Measurements from ENCODE around the gene PSMC3. TPM values are rescaled to one million over a fixed set of nuclear protein-coding genes. Genes with fewer than 3 reads are reported as not detected.

Gene PSMC3
- total RNA-seq, 1 experiment from 2014 or later: 165 TPM

DNA sequence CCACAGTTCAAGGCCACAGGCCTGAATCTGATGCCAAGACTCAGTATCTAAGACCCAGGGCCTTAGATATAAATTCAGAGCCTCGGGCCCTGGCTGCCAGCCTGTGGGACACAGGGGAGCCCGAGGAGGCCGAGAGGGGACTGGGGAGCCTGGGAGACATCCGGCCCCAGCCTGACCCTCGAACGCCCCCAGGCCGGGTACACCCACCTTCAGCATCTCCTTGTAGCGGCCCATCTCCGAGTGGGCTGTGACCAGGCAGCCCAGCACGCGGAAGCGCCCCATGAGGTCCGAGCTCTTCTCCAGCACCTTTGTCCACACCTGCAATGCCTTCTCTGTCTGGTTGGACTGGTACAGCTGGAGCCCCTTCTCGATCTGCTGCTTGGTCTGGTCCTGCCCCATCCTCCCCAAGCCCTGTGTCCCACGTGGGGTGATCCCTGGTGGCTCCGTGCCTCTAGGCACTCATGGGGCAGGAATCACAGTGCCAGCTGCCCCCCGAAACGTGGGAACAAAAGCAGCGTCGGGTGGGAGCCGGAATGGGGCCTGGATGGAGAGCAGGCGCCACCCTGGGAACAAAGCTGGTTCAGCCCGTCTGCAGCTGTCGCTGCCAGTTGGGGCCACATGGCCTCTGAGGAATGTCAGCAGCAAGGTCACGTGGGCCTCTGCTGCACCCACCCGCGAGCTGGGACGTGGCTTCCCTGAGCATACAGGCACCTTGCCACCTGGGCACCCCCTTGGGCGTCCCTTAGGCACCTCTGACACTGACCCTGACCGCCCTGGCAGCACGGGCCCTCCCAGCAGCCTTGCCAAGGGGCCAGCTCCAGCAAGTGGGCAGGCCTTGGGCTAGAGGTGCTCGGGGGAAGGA is 22.6 kb upstream of the PSMC3 start, which contains the start of gene RAPSN:
TSS of gene RAPSN (minus strand) at position 571 of the 862 bp plus-strand sequence. CDS start at position 399, 172 bp downstream.
- Histone ChIP-seq H3K4me3 (no peak within 1 kb of the TSS), H3K36me3 (peaks cover 5% of the 10 kb centered on the region; the same call in 1 of the 2 replicates), H3K9me3 (0 out of 2 replicates have a peak, but pooled peaks cover 2% of the 10 kb centered on the region), H3K27me3 (no peaks in the 10 kb centered on the region)
- no peak for DNase-seq

DNA sequence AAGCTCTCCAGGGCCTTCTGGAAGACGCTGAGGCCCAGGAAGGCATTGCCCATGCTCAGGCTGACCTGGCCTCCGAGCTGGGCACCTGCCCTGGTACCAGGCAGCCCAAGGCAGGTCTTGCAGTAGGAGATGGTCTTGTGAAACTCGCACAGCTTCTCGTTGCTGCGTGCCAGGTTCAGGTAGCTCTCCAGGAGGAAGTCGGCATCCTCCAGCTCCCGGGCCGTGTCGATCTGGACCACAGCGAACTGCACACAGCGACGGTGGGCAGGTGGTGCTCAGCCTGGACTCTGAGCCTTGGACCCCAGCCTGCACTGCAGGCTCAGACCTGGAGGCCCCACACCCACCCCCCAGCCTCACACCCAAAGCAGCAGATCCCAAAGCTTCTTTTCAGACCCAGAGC is 21.7 kb upstream of the PSMC3 start:
- no peaks in the 10 kb centered on the region for H3K36me3 ChIP-seq
- no peaks in the 10 kb centered on the region for H3K27me3 ChIP-seq
- no peak for DNase-seq
- H3K9me3 ChIP-seq: no peaks in the 10 kb centered on the region
- no peak overlapping the region for H3K4me3 ChIP-seq

DNA sequence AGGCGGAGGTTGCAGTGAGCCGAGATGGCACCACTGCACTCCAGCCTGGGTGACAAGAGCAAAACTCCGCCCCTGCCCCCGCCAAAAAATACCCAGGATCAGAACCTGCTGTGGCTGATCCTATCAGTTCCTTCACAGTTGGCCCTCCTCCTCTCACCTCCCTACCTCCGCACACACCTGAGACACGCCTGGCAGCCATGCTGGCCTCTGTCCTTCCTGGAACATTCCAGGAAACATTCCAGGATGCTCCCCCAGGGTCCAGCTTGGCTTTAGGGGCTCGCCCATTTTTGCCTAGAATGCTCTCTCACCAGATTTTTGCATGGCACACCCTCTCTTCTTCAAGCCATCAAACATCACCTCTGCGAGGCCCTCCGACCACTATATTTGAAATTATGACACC is 20.6 kb upstream of the PSMC3 start:
- Histone ChIP-seq H3K27me3 (no peaks in the 10 kb centered on the region), H3K4me3 (no peak overlapping the region), H3K9me3 (no peaks in the 10 kb centered on the region), H3K36me3 (no peaks in the 10 kb centered on the region)
- DNase-seq: no peak

DNA sequence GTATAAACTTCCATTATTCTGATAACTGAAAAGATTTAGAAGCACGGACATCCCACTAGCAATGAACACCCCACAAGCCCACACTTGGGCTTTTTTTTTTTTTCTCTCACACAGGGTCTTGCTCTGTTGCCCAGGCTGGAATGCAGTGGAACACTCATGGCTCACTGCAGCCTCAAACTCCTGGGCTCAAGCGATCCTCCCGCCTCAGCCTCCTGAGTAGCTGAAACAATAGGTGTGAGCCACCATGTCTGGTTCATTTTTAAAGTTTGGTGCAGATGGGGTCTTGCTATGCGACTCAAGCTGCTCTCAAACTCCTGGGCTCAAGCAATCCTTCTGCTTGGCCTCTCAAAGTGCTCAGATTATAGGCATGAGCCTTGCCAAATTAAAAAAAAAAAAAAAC is 19.6 kb upstream of the PSMC3 start:
- H3K4me3 ChIP-seq: no peak overlapping the region

DNA sequence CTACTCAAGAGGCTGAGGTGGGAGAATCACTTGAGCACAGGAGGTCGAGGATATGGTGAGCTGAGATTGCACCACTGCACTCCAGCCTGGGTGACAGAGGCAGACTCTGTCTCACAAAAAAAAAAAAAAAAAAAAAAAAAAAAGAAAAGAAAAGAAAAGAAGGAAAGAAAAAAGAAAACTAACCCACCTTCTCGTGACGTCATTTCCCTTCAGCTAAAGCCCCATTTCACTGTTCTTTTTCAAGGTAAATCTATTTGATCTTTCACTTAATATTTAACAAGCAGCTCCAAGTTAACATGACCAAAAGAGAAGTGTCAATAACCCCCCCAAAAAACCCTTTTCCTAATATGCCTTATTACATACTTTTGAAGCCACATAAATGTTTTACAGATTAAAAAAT is 17.6 kb upstream of the PSMC3 start:
- Histone ChIP-seq H3K36me3 (no peaks in the 10 kb centered on the region), H3K27me3 (no peaks in the 10 kb centered on the region), H3K4me3 (no peak overlapping the region), H3K9me3 (no peaks in the 10 kb centered on the region)
- DNase-seq: no peak

More for the DNA sequence above, 19.6 kb upstream of the PSMC3 start:
- Histone ChIP-seq H3K36me3 (no peaks in the 10 kb centered on the region), H3K9me3 (no peaks in the 10 kb centered on the region), H3K27me3 (no peaks in the 10 kb centered on the region)
- DNase-seq: no peak

DNA sequence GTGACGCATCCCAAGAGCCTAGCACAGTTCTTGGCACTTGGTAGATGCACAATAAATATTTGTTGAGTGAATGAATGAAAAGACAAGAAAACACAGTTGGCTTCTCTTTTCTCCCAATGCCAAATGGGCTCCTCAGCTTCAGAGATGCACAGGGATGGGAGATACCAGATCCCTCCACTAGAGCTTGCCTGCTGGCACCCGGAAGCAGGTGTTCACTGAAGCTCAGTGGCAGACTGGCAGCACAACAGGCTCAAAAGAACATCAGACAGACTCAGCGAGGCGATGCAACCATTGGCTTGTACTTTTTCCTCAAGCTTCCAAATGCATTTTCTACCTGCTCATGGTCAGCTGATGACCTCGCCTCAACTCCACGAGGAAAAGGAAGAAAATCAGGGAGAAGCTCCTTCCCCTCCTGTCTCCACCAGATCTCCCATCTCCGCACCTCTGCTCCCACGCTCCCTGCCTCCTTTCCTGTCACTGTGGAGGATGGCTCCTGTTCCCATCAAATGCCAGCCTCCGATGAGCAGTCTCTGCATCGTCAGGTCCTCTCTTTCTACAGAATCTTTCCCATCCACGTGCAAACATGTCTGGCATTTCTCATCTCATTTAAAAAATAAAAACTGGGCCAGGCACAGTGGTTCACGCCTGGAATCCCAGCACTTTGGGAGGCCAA is 16.9 kb upstream of the PSMC3 start:
- no peaks in the 10 kb centered on the region for H3K9me3 ChIP-seq
- no peaks in the 10 kb centered on the region for H3K36me3 ChIP-seq
- H3K27me3 ChIP-seq: no peaks in the 10 kb centered on the region
- no peak overlapping the region for H3K4me3 ChIP-seq
- DNase-seq: no peak

DNA sequence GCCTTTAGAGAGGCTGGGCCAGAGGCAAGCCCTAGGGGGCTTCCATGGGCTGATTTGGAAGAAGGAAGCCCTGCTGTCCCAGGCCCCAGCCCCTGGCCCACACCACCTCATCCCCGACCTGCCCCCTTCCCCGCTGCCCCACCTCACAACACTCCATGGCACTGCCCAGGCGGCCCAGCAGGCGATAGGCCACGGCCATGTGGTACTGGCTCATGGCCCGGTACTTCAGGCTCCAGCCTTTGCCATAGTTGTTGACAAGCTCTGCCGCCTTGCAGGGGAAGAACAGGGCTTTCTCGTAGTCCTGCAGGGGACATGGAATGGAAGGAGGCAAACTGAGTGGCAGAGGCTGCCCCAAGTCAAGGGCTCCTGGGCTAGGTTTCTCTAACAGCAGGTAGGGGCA is 16.3 kb upstream of the PSMC3 start:
- Histone ChIP-seq H3K9me3 (no peaks in the 10 kb centered on the region), H3K4me3 (no peak overlapping the region), H3K36me3 (no peaks in the 10 kb centered on the region), H3K27me3 (no peaks in the 10 kb centered on the region)
- DNase-seq: no peak

DNA sequence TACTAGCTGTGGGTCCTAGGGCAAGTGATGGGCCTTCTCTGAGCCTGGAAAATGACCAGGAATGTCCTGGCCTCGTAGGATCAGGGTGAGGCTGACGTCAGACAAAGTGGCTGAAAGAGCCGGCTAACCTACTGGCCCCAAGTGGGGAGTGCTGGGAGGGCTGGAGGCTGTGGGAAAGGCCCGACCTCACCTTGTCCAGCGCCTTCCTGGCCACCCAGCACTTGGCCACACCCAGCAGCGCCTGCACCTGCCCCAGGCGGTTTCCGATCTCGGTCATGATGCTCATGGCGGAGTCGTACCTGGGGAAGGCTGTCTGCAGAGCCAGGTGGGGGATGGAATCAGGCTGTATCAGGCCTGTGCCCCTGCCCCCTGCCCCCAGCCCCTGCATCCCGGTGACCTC is 15.2 kb upstream of the PSMC3 start:
- no peak overlapping the region for H3K4me3 ChIP-seq
- no peak for DNase-seq
- H3K9me3 ChIP-seq: no peaks in the 10 kb centered on the region
- H3K36me3 ChIP-seq: no peaks in the 10 kb centered on the region
- H3K27me3 ChIP-seq: no peaks in the 10 kb centered on the region

DNA sequence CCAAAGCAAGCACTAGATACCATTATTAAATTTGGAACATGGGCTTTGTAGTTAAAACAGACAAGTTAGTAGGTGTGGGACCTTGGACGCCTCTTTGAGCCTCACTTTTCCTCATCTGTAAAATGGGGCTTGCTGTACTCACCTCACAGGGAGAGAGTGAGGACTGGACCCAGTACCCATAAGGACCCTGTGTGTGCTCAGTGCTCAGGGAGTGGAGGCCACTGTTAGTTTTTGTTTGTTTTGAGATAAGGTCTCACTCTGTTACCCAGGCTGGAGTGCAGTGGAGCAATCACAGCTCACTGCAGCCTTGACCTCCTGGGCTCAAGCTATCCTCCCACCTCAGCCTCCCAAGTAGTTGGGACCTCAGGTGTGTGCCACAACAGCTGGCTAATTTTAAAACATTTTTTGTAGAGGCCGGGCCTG is 13.8 kb upstream of the PSMC3 start:
- Histone ChIP-seq H3K27me3 (no peaks in the 10 kb centered on the region), H3K36me3 (no peaks in the 10 kb centered on the region), H3K9me3 (no peaks in the 10 kb centered on the region), H3K4me3 (no peak overlapping the region)
- no peak for DNase-seq

DNA sequence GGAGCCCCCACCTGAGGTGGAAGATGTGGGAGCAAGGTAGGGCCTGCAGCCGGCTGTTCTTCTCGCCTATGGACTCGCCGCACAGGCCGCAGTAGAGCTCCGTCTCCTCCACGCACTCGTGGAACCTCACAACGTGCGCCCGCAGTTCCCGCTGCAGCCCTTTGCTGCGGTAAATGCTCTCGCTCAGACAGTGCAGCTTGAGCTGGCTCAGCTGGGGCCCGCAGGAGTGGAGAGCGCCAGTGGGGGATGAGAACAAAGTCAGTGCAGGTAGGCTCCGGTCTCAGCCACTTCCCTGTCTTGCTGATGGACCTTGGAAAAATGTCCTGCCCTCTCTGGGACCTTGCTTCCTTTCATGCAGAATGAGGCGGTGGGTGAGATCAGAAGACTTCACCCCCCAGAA is 12.5 kb upstream of the PSMC3 start:
- Histone ChIP-seq H3K9me3 (no peaks in the 10 kb centered on the region), H3K4me3 (no peak overlapping the region), H3K27me3 (no peaks in the 10 kb centered on the region), H3K36me3 (no peaks in the 10 kb centered on the region)
- no peak for DNase-seq

DNA sequence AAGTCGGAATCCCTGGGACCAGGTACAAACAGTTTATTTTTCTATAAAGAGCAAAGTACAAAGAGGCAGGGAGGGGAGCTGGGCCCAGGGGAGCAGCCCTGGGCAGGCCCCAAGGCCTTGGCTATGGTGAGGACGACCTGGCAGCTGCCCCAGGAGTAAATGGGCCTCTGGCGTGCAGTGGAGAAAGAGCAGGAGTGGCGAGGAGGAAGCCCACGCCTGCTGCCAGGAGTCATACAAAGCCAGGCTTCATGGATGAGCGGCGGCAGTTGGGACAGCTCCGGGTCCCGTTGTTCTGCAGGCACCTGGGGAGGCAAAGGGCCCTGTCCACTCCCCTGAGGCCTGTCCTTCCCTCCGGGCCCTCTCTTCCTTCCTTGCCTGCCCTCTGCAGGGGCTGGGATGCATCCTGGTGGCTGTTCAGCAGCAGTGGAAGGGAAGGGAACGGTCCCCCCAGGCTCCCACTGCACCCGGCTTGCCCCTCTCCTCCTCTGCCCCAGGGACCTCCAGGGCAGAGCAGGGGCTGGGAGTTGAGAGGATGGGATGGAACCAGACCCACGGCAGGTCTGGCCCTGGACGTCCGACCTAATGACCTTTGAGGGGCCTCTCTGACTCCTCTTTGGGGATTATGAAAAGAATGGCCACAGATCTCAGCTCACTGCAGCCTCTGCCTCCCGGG is 11.6 kb upstream of the PSMC3 start:
- peak; percentile 61 for DNase-seq
- Histone ChIP-seq H3K9me3 (no peaks in the 10 kb centered on the region), H3K27me3 (no peaks in the 10 kb centered on the region), H3K36me3 (no peaks in the 10 kb centered on the region), H3K4me3 (no peak overlapping the region)

DNA sequence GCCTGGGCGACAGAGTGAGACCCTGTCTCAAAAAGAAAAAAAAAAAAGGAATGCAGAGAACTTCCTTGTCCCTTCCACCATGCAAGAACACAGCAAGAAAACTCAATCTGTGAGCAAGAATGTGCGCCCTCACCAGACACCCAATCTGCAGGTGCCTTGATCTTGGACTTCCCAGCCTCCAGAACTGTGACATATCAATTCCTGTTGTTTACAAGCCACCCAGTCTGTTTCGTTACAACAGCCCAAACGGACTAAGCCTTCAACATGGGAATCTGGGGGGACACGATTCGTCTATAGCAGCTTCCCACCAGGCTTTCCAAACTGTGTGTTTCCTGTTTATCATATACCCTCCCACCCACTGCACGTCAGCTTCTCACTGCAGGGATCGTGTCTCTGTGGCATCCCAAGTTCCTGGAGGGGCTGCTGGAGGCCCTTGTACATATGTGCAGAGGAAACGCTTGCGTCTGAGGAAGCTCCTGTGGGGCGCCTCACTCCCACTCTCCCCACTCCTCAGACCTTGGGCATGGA is 11.0 kb upstream of the PSMC3 start:
- no peaks in the 10 kb centered on the region for H3K9me3 ChIP-seq
- H3K36me3 ChIP-seq: no peaks in the 10 kb centered on the region
- DNase-seq: no peak
- H3K4me3 ChIP-seq: no peak overlapping the region
- no peaks in the 10 kb centered on the region for H3K27me3 ChIP-seq

DNA sequence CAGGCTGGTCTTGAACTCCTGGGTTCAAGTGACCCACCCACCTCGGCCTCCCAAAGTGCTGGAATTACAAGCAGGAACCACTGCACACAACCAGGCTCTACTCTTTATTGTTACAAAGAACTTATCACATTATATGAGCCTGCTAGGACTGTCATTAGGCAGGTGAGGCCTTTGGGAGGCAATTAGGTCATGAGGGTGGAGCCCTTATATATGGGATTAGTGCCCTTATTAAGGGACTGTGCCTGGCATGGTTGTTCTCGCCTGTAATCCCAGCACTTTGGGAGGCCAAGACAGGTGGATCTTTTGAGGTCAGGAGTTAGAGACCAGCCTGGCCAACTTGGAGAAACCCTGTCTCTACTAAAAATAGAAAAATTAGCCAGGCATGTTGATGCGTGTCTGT is 10.5 kb upstream of the PSMC3 start:
- Histone ChIP-seq H3K4me3 (no peak overlapping the region), H3K36me3 (no peaks in the 10 kb centered on the region), H3K27me3 (no peaks in the 10 kb centered on the region), H3K9me3 (no peaks in the 10 kb centered on the region)
- no peak for DNase-seq

DNA sequence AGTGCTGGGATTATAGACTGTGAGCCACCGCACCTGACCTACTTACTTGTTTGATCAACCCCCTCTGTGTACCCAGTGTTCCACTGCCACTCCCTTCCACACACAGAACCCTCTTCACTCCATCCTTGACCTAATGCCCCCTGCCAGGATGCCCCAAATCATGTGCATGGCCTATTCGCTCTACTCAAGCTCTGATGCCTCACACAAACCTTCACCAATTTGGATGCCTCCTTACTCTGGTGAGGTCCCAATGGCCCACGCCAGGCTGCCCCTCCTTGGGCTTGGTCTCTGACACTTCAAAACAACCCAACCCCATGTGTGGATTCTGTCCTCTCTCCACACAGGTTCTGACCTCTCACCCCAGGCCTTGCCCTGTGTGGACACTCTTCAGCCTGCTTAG is 9.4 kb upstream of the PSMC3 start:
- Histone ChIP-seq H3K36me3 (no peaks in the 10 kb centered on the region), H3K27me3 (no peaks in the 10 kb centered on the region), H3K9me3 (no peaks in the 10 kb centered on the region), H3K4me3 (no peak overlapping the region)
- no peak for DNase-seq

DNA sequence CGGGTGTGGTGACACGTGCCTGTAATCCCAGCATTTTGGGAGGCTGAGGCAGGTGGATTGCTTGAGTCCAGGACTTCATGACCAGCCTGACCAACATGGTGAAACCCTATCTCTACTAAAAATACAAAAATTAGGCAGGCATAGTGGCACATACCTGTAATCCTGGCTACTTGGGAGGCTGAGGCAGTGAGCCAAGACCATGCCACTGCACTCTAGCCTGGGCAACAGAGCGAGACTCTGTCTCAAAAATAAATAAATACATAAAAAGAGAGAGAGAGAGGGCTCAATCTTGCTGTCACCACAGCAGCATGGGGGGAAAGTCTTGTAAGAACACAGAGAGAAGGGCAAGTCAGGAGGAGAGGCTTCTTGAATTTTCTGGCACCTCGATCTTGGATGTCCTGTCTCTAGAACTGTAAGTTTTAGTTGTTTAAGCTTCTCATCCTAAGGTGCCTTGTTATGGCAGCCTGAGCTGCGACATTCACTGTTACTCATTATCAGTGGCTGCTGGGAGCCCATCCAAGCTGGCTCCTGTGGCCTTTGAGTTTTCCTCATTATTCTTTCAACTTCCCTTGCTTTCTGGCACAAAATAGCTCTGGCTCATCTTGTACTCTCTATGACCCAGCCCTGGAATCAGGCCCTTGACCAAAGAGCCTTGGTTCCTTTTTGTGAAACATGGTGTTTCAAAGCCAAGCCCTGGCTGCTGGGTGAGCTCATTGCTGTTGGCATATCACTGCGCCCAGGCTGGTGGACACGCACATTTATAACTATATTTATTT is 8.0 kb upstream of the PSMC3 start:
- Histone ChIP-seq H3K4me3 (no peak overlapping the region), H3K9me3 (no peaks in the 10 kb centered on the region), H3K27me3 (no peaks in the 10 kb centered on the region), H3K36me3 (no peaks in the 10 kb centered on the region)
- peak; percentile 93 for DNase-seq

DNA sequence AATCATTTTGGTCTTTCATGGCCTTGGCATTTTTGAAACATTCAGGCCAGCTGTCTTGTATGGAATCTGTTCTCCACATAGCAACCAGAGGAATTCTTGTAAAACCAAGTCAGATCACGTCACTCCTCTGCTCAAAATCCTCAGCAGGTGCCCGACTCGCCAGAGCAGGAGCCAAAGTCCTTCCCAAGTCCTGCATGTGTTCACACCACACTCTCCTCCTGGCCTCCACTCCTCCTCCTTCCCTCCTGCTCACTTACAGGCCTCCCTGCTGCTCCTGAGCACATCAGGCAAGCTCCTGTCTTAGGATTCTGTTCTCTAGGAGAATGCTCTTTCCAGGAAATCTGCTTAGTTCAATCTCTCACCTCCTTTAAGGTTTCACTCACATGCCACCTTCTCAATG is 6.9 kb upstream of the PSMC3 start:
- Histone ChIP-seq H3K4me3 (no peak overlapping the region), H3K36me3 (no peaks in the 10 kb centered on the region), H3K9me3 (no peaks in the 10 kb centered on the region), H3K27me3 (no peaks in the 10 kb centered on the region)
- DNase-seq: peak; percentile 65

Measured in MG63 (cell line).